SK-N-MC (cell line): ENCODE measurements around the gene CEP63.

ENCODE experiments used
- EZH2 ChIP-seq: fragments of 200-600 bp; sonication (generic); IDR thresholded peaks from one replicate; pipeline ENCODE4 v1.6.1; 2017; ENCODE audit warnings: antibody characterized with exemption
- FOXP2 ChIP-seq: optimal IDR thresholded peaks from 2 replicates; pipeline ENCODE3; 2011; ENCODE audit warnings: mild to moderate bottlenecking, moderate library complexity; ENCODE audit not compliant: insufficient read depth; ENCODE audit errors: extremely low read length, control extremely low read depth
- POLR2AphosphoS5 ChIP-seq: IDR thresholded peaks from 2 replicates; pipeline ENCODE4 v1.6.1; 2012; ENCODE audit warnings: mild to moderate bottlenecking, low read depth, low read length, borderline replicate concordance

GRCh38 chr3:134552784-134553183 is 66.9 kb downstream of the CEP63 start:
- TF ChIP-seq POLR2AphosphoS5 (no peak), EZH2 (no peak), FOXP2 (no peak)
